SK-N-MC (cell line): Measurements from ENCODE around the gene ATF7IP.
A peak's percentile ranks its signal among the peaks of the same experiment; 100 is the strongest.
"Not testable (repeated sequence)": the region's sequence is repeated elsewhere in the genome, so short reads cannot be mapped to it uniquely, and the experiment has no call there.

Experiments used
- DNase-seq: peaks from one replicate; pipeline ENCODE4 v3.0.0-alpha.2; 2011; ENCODE audit warnings: low read depth, low spot score
- H3K27ac ChIP-seq: fragments of 200-600 bp; sonication (generic); 2 replicates; pipeline ENCODE4 v1.5.1; 2016; ENCODE audit warnings: mixed run types
- H3K36me3 ChIP-seq: fragments of 200-600 bp; sonication (generic); 2 replicates; pipeline ENCODE4 v1.6.1; 2017; ENCODE audit warnings: antibody characterized with exemption, low read length, mixed read lengths; ENCODE audit not compliant: insufficient read depth
- H3K4me3 ChIP-seq: fragments of 200-600 bp; sonication (generic); 2 replicates; pipeline ENCODE4 v1.5.1; 2016
- H3K9ac ChIP-seq: fragments of 200-600 bp; sonication (generic); 2 replicates; pipeline ENCODE4 v1.8.0; 2017; ENCODE audit warnings: mixed run types, mixed read lengths; ENCODE audit not compliant: insufficient read length
- H3K9me3 ChIP-seq: fragments of 200-600 bp; sonication (generic); 2 replicates; pipeline ENCODE4 v1.6.1; 2017; ENCODE audit warnings: low read depth, mild to moderate bottlenecking, antibody characterized with exemption, low read length, moderate library complexity, mixed read lengths
- EZH2 ChIP-seq: fragments of 200-600 bp; sonication (generic); IDR thresholded peaks from one replicate; pipeline ENCODE4 v1.6.1; 2017; ENCODE audit warnings: antibody characterized with exemption
- FOXP2 ChIP-seq: optimal IDR thresholded peaks from 2 replicates; pipeline ENCODE3; 2011; ENCODE audit warnings: mild to moderate bottlenecking, moderate library complexity; ENCODE audit not compliant: insufficient read depth; ENCODE audit errors: extremely low read length, control extremely low read depth
- POLR2AphosphoS5 ChIP-seq: IDR thresholded peaks from 2 replicates; pipeline ENCODE4 v1.6.1; 2012; ENCODE audit warnings: mild to moderate bottlenecking, low read depth, low read length, borderline replicate concordance

The ATF7IP gene, protein sequence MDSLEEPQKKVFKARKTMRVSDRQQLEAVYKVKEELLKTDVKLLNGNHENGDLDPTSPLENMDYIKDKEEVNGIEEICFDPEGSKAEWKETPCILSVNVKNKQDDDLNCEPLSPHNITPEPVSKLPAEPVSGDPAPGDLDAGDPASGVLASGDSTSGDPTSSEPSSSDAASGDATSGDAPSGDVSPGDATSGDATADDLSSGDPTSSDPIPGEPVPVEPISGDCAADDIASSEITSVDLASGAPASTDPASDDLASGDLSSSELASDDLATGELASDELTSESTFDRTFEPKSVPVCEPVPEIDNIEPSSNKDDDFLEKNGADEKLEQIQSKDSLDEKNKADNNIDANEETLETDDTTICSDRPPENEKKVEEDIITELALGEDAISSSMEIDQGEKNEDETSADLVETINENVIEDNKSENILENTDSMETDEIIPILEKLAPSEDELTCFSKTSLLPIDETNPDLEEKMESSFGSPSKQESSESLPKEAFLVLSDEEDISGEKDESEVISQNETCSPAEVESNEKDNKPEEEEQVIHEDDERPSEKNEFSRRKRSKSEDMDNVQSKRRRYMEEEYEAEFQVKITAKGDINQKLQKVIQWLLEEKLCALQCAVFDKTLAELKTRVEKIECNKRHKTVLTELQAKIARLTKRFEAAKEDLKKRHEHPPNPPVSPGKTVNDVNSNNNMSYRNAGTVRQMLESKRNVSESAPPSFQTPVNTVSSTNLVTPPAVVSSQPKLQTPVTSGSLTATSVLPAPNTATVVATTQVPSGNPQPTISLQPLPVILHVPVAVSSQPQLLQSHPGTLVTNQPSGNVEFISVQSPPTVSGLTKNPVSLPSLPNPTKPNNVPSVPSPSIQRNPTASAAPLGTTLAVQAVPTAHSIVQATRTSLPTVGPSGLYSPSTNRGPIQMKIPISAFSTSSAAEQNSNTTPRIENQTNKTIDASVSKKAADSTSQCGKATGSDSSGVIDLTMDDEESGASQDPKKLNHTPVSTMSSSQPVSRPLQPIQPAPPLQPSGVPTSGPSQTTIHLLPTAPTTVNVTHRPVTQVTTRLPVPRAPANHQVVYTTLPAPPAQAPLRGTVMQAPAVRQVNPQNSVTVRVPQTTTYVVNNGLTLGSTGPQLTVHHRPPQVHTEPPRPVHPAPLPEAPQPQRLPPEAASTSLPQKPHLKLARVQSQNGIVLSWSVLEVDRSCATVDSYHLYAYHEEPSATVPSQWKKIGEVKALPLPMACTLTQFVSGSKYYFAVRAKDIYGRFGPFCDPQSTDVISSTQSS

DNA sequence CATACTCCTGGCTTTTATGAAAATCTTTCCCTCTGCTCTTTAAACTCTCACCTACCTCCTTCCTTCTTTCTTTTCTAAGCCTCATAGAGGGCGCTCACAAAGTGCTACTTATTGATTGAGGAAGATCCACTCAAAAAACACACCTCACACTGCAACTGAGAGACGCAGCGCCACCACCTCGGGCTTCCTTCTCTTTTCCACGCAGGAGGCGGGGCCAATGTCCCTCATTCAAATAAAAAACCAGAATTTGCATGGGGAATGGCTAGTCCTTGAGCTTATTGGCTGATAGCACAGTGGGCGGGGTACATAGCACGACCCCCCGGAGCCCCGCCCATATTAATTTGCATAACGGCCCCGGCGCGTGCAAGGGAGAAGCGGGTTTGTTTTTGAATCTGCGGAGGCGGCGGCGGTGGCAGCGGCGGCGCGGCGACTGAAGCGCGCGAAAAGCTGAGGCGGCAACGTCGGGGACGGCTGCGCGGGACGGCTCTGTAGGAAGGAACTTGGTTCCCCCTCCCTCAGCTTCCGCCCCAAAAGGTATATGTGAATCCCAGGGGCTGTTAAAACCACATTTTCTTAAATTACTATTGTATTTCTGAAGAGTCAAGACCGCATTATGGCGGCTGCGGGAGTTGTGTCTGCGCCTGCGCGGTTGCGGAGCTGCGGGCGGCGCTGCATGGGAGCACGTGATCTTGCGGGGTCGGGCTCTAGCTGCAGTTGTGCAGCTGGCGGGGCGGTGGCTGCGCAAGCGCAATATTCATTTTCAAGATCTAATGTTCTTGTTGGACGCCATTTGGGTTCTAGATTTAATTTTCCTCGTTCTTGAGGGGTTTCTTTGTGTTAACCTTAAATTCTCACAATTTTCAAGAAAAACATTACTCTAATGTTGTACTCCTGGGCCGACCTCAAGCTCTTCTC lies at the start of gene ATF7IP:
Gene ATF7IP, plus strand, starts transcription at position 389 of the 915 bp plus-strand sequence. CDS start 58,234 bp downstream, outside the sequence.
- peak within 1 kb of the TSS; percentile 99 for H3K27ac ChIP-seq

DNA sequence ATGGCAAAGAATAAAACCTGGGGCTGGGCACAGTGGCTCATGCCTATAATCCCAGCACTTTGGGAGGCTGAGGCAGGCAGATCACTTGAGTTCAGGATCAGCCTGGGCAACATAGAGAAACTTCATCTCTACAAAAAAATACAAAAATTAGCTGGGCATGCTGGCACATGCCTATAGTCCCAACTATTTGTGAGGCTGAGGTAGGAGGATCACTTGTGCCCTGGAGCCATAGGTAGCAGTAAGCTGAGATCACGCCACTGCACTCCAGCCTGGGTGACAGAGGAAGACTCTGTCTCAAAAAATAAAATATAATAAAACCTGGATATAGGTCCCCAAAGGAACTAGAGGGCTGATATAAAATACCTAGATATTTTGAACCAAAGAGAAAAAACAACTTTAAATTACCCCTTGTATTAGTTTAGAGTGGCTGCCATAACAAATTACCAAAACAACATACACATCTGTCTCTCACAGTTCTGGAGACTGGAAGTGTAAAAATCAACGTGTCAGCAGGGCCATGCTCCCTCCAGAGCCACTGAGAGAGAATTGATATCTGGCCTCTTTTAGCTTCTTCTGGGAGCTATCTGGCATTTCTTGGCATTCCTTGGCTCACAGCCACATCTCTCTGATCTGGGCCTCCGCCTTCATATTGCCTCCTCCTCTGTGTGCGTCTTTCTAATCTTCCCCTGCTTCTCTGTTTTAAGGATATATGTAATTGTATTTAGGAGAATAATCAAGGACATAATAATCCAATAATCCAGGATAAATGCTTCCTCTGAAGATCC lies 47.9 kb upstream of the ATF7IP start:
- TF ChIP-seq EZH2 (no peak), FOXP2 (no peak), POLR2AphosphoS5 (no peak)
- H3K27ac ChIP-seq = no peak overlapping the region
- DNase-seq = no peak
- H3K9ac ChIP-seq = no peak overlapping the region
- no peaks in the 10 kb centered on the region for H3K9me3 ChIP-seq
- H3K4me3 ChIP-seq = no peak overlapping the region
- H3K36me3 ChIP-seq = no peaks in the 10 kb centered on the region

More for the DNA sequence above, at the start of gene ATF7IP:
- Histone ChIP-seq H3K9me3 (peaks cover 15% of the 10 kb centered on the region), H3K9ac (peak within 1 kb of the TSS; percentile 92), H3K4me3 (peak within 1 kb of the TSS; percentile 77), H3K36me3 (peaks cover 38% of the 10 kb centered on the region)
- DNase-seq = peak; percentile 87
- TF ChIP-seq POLR2AphosphoS5 = peak; percentile 87
- TF ChIP-seq FOXP2 = no peak

DNA sequence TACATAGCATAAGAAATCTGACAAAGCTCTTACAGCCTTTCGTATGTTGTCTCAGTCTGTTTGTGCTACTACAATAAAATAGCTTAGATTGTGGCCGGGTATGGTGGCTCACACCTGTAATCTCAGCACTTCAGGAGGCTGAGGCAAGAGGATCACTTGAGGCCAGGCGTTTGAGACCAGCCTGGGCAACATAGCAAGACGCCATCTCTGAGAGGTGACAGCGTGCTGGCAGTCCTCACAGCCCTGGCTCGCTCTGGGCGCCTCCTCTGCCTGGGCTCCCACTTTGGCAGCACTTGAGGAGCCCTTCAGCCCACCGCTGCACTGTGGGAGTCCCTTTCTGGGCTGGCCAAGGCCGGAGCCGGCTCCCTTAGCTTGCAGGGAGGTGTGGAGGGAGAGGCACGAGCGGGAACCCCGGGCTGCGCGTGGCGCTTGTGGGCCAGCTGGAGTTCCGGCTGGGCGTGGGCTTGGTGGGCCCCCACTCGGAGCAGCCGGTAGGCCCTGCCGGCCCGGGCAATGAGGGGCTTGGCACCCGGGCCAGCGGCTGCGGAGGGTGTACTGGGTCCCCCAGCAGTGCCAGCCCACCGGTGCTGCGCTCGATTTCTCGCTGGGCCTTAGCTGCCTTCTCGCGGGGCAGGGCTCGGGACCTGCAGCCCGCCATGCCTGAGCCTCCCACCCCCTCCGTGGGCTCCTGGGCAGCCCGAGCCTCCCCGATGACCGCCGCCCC lies 45.6 kb upstream of the ATF7IP start:
- not testable (repeated sequence) for H3K9ac ChIP-seq, H3K27ac ChIP-seq, H3K9me3 ChIP-seq, H3K36me3 ChIP-seq, H3K4me3 ChIP-seq, DNase-seq

DNA sequence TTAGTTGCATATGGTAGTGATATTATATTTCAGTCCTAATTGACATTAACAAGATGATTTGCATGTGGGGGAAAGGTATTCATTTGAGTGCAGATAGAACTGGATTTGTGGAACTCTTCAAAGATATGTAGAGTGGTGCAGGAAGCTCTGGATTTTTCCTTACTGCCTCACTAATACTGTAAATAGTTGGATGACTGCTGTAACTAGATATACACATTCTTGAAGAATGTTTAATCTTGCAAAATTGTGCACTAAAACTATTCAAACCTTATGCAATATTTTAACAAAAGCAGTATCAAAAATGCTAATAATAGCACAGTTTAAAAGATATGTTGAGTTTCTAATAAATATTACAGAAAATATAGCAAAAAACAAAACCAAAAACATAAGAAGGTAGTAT lies 43.1 kb upstream of the ATF7IP start:
- no peak overlapping the region for H3K9ac ChIP-seq
- TF ChIP-seq FOXP2 (no peak), EZH2 (no peak), POLR2AphosphoS5 (no peak)
- DNase-seq = no peak
- no peak overlapping the region for H3K4me3 ChIP-seq
- H3K36me3 ChIP-seq = no peaks in the 10 kb centered on the region
- H3K27ac ChIP-seq = no peak overlapping the region
- H3K9me3 ChIP-seq = no peaks in the 10 kb centered on the region

DNA sequence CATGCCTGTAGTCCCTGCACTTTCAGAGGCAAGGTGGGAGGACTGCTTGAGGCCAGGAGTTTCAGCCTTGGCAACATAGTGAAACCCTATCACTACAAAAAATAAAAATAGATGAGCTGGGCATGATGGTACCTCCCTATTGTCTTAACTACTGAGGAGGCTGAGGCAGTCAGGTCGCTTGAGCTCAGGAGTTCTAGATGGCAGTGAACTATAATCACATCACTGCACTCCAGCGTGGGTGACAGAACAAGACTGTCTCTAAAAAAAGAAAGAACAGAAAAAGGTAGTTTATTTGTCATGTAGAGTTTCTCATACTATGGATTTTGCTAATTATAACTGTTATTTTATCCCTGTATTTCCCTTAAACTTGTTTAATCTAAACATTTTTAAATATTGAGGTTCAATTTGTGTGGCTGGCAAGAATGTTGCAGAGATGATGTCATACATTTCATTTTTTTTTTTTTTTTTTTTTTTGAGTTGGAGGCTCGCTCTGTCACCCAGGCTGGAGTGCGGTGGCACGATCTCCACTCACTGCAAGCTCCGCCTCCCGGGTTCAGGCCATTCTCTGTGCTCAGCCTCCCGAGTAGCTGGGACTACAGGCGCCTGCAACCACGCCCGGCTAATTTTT lies 39.7 kb upstream of the ATF7IP start:
- Histone ChIP-seq H3K9ac (no peak overlapping the region), H3K36me3 (no peaks in the 10 kb centered on the region), H3K27ac (no peak overlapping the region), H3K9me3 (no peaks in the 10 kb centered on the region), H3K4me3 (no peak overlapping the region)
- TF ChIP-seq FOXP2 = no peak
- no peak for TF ChIP-seq POLR2AphosphoS5
- DNase-seq = no peak

DNA sequence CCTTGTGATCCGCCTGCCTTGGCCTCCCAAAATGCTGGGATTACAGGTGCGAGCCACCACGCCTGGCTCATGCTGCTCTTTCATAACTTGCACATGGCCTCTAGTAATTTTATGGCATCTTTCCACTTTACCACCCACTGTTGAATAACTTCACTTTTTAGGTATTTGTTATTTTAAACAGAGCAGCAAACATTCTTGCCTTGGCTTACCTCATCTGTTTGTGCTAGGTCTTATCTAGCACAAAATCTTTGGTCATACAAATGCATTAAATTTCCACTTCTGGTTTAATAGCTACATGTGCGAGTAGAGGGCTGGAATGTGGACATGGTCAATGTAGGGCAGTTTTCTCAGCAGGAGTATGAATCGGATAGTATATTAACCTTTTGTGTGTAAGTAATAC lies 38.8 kb upstream of the ATF7IP start:
- H3K27ac ChIP-seq = no peak overlapping the region
- H3K9ac ChIP-seq = no peak overlapping the region
- H3K36me3 ChIP-seq = no peaks in the 10 kb centered on the region
- no peaks in the 10 kb centered on the region for H3K9me3 ChIP-seq
- DNase-seq = no peak
- H3K4me3 ChIP-seq = no peak overlapping the region
- TF ChIP-seq EZH2 = no peak
- no peak for TF ChIP-seq POLR2AphosphoS5
- no peak for TF ChIP-seq FOXP2
